H1 (cell line): ENCODE data around the gene PMS2. TPM values are rescaled to one million over a fixed set of nuclear protein-coding genes. Genes with fewer than 3 reads are reported as not detected.

ENCODE experiments used
- CTCF ChIA-PET: fragments of 300-600 bp; sonication (Branson Sonifier 250); formaldehyde crosslinking; loops from one replicate; lab custom pipeline; 2021; ENCODE audit not compliant: partially characterized antibody; lab: Charles Lee
- POLR2A ChIA-PET: fragments of 300-600 bp; sonication (Branson Sonifier 250); formaldehyde crosslinking; loops from one replicate; lab custom pipeline; 2021; ENCODE audit warnings: inconsistent platforms; ENCODE audit not compliant: partially characterized antibody; lab: Charles Lee
- DNase-seq, 2 experiments: peaks; one replicate each; pipeline versions ENCODE4 v3.0.0 to v3.0.0-alpha.2; 2010 to 2022; ENCODE audit warnings: low spot score in 2 of 2, low read depth in 1 of 2, mixed read lengths in 1 of 2
- FAIRE-seq: peaks from 2 replicates; lab custom pipeline; 2011; peaks lifted over from hg19 to GRCh38; lab: Jason Lieb, UNC
- H2AFZ ChIP-seq: 2 replicates; pipeline ENCODE4 v1.8.1; 2012; ENCODE audit warnings: low read length, inconsistent platforms
- H2AK5ac ChIP-seq: 2 replicates; pipeline ENCODE4 v1.6.1; 2013; ENCODE audit warnings: low read depth, low read length
- H2BK120ac ChIP-seq: replicated peaks from 2 replicates; pipeline ENCODE3; 2013; ENCODE audit warnings: low read depth, low read length, inconsistent platforms
- H2BK12ac ChIP-seq: 2 replicates; pipeline ENCODE4 v1.6.1; 2013; ENCODE audit warnings: low read depth, low read length
- H2BK15ac ChIP-seq: 2 replicates; pipeline ENCODE4 v1.6.1; 2013; ENCODE audit warnings: low read length
- H2BK20ac ChIP-seq: 2 replicates; pipeline ENCODE4 v1.6.1; 2013; ENCODE audit warnings: low read length
- H2BK5ac ChIP-seq: 2 replicates; pipeline ENCODE4 v1.6.1; 2013; ENCODE audit warnings: low read depth, low read length
- H3K14ac ChIP-seq: 2 replicates; pipeline ENCODE4 v1.6.1; 2013; ENCODE audit warnings: inconsistent platforms; ENCODE audit not compliant: insufficient read length
- H3K18ac ChIP-seq: 2 replicates; pipeline ENCODE4 v1.6.1; 2013; ENCODE audit warnings: low read length; ENCODE audit errors: extremely low read depth
- H3K23ac ChIP-seq: 2 replicates; pipeline ENCODE4 v1.6.1; 2013; ENCODE audit warnings: inconsistent platforms; ENCODE audit not compliant: insufficient read length
- H3K23me2 ChIP-seq: 2 replicates; pipeline ENCODE4 v1.6.1; 2013; ENCODE audit warnings: low read depth, low read length
- H3K27ac ChIP-seq: 2 replicates; pipeline ENCODE4 v1.6.1; 2011; ENCODE audit warnings: low read depth, low read length, inconsistent platforms
- H3K27me3 ChIP-seq, 4 experiments: replicated peaks in 1 of 4; 1 replicate in 1 of 4; 2 replicates in 3 of 4; pipeline versions ENCODE4 v1.6.1 to v1.8.1; 2011 to 2013; ENCODE audit warnings: low read length in 3 of 4, mild to moderate bottlenecking in 3 of 4, inconsistent platforms in 2 of 4, mixed read lengths in 2 of 4, moderate library complexity in 1 of 4; ENCODE audit not compliant: control insufficient read depth in 3 of 4, insufficient read depth in 3 of 4; ENCODE audit errors: extremely low read depth in 1 of 4
- H3K36me3 ChIP-seq, 4 experiments: 2 replicates each; pipeline versions ENCODE4 v1.6.1 to v1.8.1; 2011 to 2013; ENCODE audit warnings: mild to moderate bottlenecking in 4 of 4, low read length in 3 of 4, moderate library complexity in 2 of 4, control low read depth in 1 of 4, inconsistent platforms in 1 of 4; ENCODE audit not compliant: insufficient read depth in 4 of 4, control insufficient read depth in 2 of 4
- H3K4ac ChIP-seq: replicated peaks from 2 replicates; pipeline ENCODE3; 2013; ENCODE audit warnings: low read length, low read depth, mixed read lengths, inconsistent platforms; ENCODE audit not compliant: insufficient read length
- H3K4me1 ChIP-seq, 4 experiments: replicated peaks in 1 of 4; 1 replicate in 1 of 4; 2 replicates in 3 of 4; pipeline versions ENCODE4 v1.6.1 to v1.8.1; 2011 to 2013; ENCODE audit warnings: low read length in 3 of 4, inconsistent platforms in 2 of 4, mixed read lengths in 1 of 4; ENCODE audit not compliant: insufficient read depth in 4 of 4, control insufficient read depth in 3 of 4
- H3K4me2 ChIP-seq, 2 experiments: 2 replicates each; pipeline versions ENCODE4 v1.6.1 to v1.8.1; 2011 to 2013; ENCODE audit warnings: low read depth in 2 of 2, low read length in 2 of 2, control low read depth in 1 of 2, inconsistent platforms in 1 of 2, mild to moderate bottlenecking in 1 of 2; ENCODE audit not compliant: insufficient read depth in 1 of 2
- H3K4me3 ChIP-seq, 4 experiments: fragments of 200-600, 300-600 bp in 1 of 4; sonication (generic), shearing (Covaris generic), sonication (Bioruptor Twin) in 1 of 4; 2 replicates each; pipeline versions ENCODE4 v1.5.1 to v1.8.1; 2011 to 2016; ENCODE audit warnings: low read length in 4 of 4, low read depth in 3 of 4, control low read depth in 2 of 4, inconsistent platforms in 2 of 4, mild to moderate bottlenecking in 2 of 4, mixed read lengths in 1 of 4, moderate library complexity in 1 of 4; ENCODE audit not compliant: insufficient read depth in 2 of 4; ENCODE audit errors: extremely low read depth in 1 of 4
- H3K56ac ChIP-seq: replicated peaks from 2 replicates; pipeline ENCODE3; 2013; ENCODE audit warnings: low read depth, mild to moderate bottlenecking, mixed read lengths, low read length, inconsistent platforms; ENCODE audit not compliant: insufficient read length
- H3K79me1 ChIP-seq: 2 replicates; pipeline ENCODE4 v1.6.1; 2013; ENCODE audit warnings: low read depth, low read length, control low read depth
- H3K79me2 ChIP-seq, 2 experiments: 2 replicates each; pipeline versions ENCODE4 v1.6.1 to v1.8.1; 2012 to 2013; ENCODE audit warnings: low read length in 2 of 2, mild to moderate bottlenecking in 2 of 2, inconsistent platforms in 1 of 2; ENCODE audit not compliant: insufficient read depth in 2 of 2, control insufficient read depth in 1 of 2
- H3K9ac ChIP-seq, 4 experiments: replicated peaks in 1 of 4; 1 replicate in 1 of 4; 2 replicates in 3 of 4; pipeline versions ENCODE4 v1.6.1 to v1.8.1; 2011 to 2013; ENCODE audit warnings: low read depth in 3 of 4, low read length in 3 of 4, control low read depth in 2 of 4, mild to moderate bottlenecking in 2 of 4, moderate library complexity in 2 of 4, inconsistent platforms in 1 of 4; ENCODE audit errors: extremely low read depth in 1 of 4
- H3K9me3 ChIP-seq, 2 experiments: 2 replicates each; pipeline versions ENCODE4 v1.6.1 to v1.8.1; 2012 to 2013; ENCODE audit warnings: mild to moderate bottlenecking in 2 of 2, moderate library complexity in 2 of 2, control low read depth in 1 of 2, inconsistent platforms in 1 of 2, low read depth in 1 of 2, low read length in 1 of 2, mixed read lengths in 1 of 2; ENCODE audit not compliant: insufficient read depth in 2 of 2
- H4K20me1 ChIP-seq, 2 experiments: replicated peaks in 1 of 2; 2 replicates each; pipeline versions ENCODE3 to v1.8.1; 2011 to 2013; ENCODE audit warnings: inconsistent platforms in 2 of 2, low read length in 2 of 2, mild to moderate bottlenecking in 1 of 2; ENCODE audit not compliant: insufficient read depth in 2 of 2, control insufficient read depth in 1 of 2
- H4K5ac ChIP-seq: 2 replicates; pipeline ENCODE4 v1.6.1; 2013; ENCODE audit warnings: low read length, low read depth, mixed read lengths, inconsistent platforms; ENCODE audit not compliant: insufficient read length
- H4K8ac ChIP-seq: 2 replicates; pipeline ENCODE4 v1.8.0; 2013; ENCODE audit warnings: mild to moderate bottlenecking, moderate library complexity, low read length, inconsistent platforms; ENCODE audit not compliant: insufficient read depth; ENCODE audit errors: extremely low read depth
- H4K91ac ChIP-seq: replicated peaks from 2 replicates; pipeline ENCODE3; 2013; ENCODE audit warnings: low read length, mixed read lengths, inconsistent platforms; ENCODE audit not compliant: insufficient read length
- ATF3 ChIP-seq: IDR thresholded peaks from 2 replicates; pipeline ENCODE4 v1.6.1; 2011; ENCODE audit warnings: low read depth, mild to moderate bottlenecking, low read length; ENCODE audit not compliant: insufficient read depth
- BACH1 ChIP-seq: IDR thresholded peaks from 2 replicates; pipeline ENCODE4 v1.6.1; 2012; ENCODE audit warnings: low read length, improper control_type of control experiment
- CEBPB ChIP-seq: IDR thresholded peaks from 2 replicates; pipeline ENCODE4 v1.6.1; 2012; ENCODE audit warnings: low read depth, low read length
- E2F6 ChIP-seq: IDR thresholded peaks from 2 replicates; pipeline ENCODE4 v1.6.1; 2012; ENCODE audit warnings: inconsistent platforms
- GABPA ChIP-seq: IDR thresholded peaks from 2 replicates; pipeline ENCODE4 v1.6.1; 2011; ENCODE audit warnings: mild to moderate bottlenecking, low read length, moderate library complexity, borderline replicate concordance; ENCODE audit not compliant: insufficient read depth
- MAFK ChIP-seq: IDR thresholded peaks from 2 replicates; pipeline ENCODE4 v1.6.1; 2012; ENCODE audit warnings: low read depth, mild to moderate bottlenecking, improper control_type of control experiment, low read length
- NANOG ChIP-seq: IDR thresholded peaks from 2 replicates; pipeline ENCODE4 v1.6.1; 2011; ENCODE audit warnings: low read length, low read depth, mild to moderate bottlenecking, inconsistent platforms; ENCODE audit not compliant: insufficient read depth, poor library complexity, severe bottlenecking
- POLR2AphosphoS5 ChIP-seq: IDR thresholded peaks from 2 replicates; pipeline ENCODE4 v1.6.1; 2011; ENCODE audit warnings: low read depth, low read length
- RNF2 ChIP-seq: fragments of 200-900, 300-1000 bp; sonication (generic); IDR thresholded peaks from 2 replicates; pipeline ENCODE4 v1.7.1; 2016; ENCODE audit warnings: borderline replicate concordance, low read depth, mild to moderate bottlenecking, antibody characterized with exemption, low read length; ENCODE audit not compliant: poor library complexity, severe bottlenecking; ENCODE audit errors: missing control alignments
- SIRT6 ChIP-seq: IDR thresholded peaks from one replicate; pipeline ENCODE4 v1.7.1; 2012; ENCODE audit warnings: low read length, inconsistent platforms
- TEAD4 ChIP-seq: IDR thresholded peaks from 2 replicates; pipeline ENCODE4 v1.6.1; 2012; ENCODE audit warnings: low read depth, low read length, inconsistent platforms, mixed read lengths
- ZNF274 ChIP-seq: IDR thresholded peaks from 2 replicates; pipeline ENCODE4 v1.7.0; 2012; ENCODE audit warnings: low read length, borderline replicate concordance; ENCODE audit errors: extremely low read depth
- WGBS, 2 experiments: shearing (Covaris generic) in 1 of 2; methylation state at CpG; one replicate each; pipeline versions ENCODE4 v1.1.6 to v1.1.7; 2013 to 2015; ENCODE audit warnings: low lambda C conversion rate in 2 of 2, mixed read lengths in 2 of 2, inconsistent platforms in 1 of 2, low coverage in 1 of 2, missing lambda C conversion rate in 1 of 2; ENCODE audit not compliant: insufficient replicate concordance in 2 of 2, insufficient coverage in 1 of 2, insufficient read length in 1 of 2; ENCODE audit errors: extremely low coverage in 1 of 2, missing lambda C conversion rate in 1 of 2; 5-methylcytosine and 5-hydroxymethylcytosine counted together
- polyA plus RNA-seq, 7 experiments: library from polyadenylated mRNA; depleted of rRNA in 3 of 7; stranded (reverse) in 5 of 7; unstranded in 2 of 7; fragments of >200 nt in 5 of 7; fragments of 200-250 nt in 2 of 7; gene quantifications; 1 replicate in 5 of 7; 2 replicates in 1 of 7; 4 replicates in 1 of 7; pipeline versions ENCODE4 v1.2.1 to v1.2.3, GENCODE V29; 2011 to 2013; ENCODE audit warnings: missing spikeins in 2 of 7, mixed read lengths in 2 of 7
- total RNA-seq: library from RNA; stranded (reverse); fragmentation: NEBNext Ultra II Directional; extraction: Animal tissue kit (Norgen Biotek cat#: 25700); gene quantifications from 2 replicates; pipeline ENCODE4 v1.2.1, GENCODE V29; 2021
- TF ChIP-seq, protein P1 (sequence below): IDR thresholded peaks from 2 replicates; pipeline ENCODE4 v1.6.1; 2012; ENCODE audit warnings: inconsistent platforms

Gene PMS2
- total and polyA plus RNA-seq, 2 of the 8 experiments (the other 6 are each of a cell fraction or from before 2014, with no cell fraction given): 4.8 to 12.1 TPM

DNA sequence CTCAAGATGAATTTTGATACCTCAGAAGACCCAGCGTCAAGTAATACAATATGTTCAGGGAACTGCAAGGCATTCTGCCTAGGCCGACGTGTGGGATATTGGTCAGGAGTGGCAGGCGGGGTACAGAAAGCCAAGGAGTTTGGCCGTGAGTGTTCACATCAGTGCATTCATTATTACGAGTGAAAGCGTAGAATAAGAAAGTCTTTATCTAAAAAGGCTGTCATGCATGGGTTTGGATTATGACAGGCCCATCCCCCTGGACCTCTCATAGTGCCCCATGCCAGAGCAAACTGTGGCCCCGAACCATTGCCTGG lies 7.8 kb upstream of the PMS2 start:
- Histone ChIP-seq H3K9me3 (no peaks in the 10 kb centered on the region), H2BK5ac (no peak overlapping the region), H4K5ac (no peak overlapping the region), H3K56ac (no peak overlapping the region), H3K23ac (no peak overlapping the region), H3K4me2 (no peak overlapping the region), H3K36me3 (peaks cover 39 to 84% (median 59%) of the 10 kb centered on the region in 4 experiments), H2AFZ (no peak overlapping the region), H4K8ac (no peak overlapping the region), H2BK20ac (no peak overlapping the region), H3K14ac (no peak overlapping the region), H3K79me1 (peaks cover 4% of the 10 kb centered on the region), H2AK5ac (no peak overlapping the region), H3K27me3 (no peaks in the 10 kb centered on the region), H3K9ac (no peak overlapping the region), H2BK12ac (no peak overlapping the region), H3K23me2 (no peaks in the 10 kb centered on the region), H2BK15ac (no peak overlapping the region), H4K91ac (no peak overlapping the region), H3K4ac (no peak overlapping the region), H4K20me1 (peaks cover 2 to 11% of the 10 kb centered on the region in 2 experiments), H3K4me1 (no peaks in the 10 kb centered on the region), H2BK120ac (no peak overlapping the region), H3K27ac (no peak overlapping the region), H3K18ac (no peak overlapping the region), H3K4me3 (no peak overlapping the region), H3K79me2 (peaks cover 2 to 29% of the 10 kb centered on the region in 2 experiments; a peak in 3 of 4 replicates)
- FAIRE-seq (no peak), DNase-seq (no peak)
- 91% methylated on average over 8 of the region's 8 CpGs; no CpG with 5 or more reads in 1 of the 2 experiments for WGBS, 2 experiments
- POLR2A ChIA-PET: no interaction called here
- CTCF ChIA-PET: interaction anchor here (1.6 to 4.5 kb wide), 2 partner anchors 10 to 161 kb away, joined by 3 to 31 read pairs; no protein-coding TSS in a partner anchor
- TF ChIP-seq, protein P1, sequence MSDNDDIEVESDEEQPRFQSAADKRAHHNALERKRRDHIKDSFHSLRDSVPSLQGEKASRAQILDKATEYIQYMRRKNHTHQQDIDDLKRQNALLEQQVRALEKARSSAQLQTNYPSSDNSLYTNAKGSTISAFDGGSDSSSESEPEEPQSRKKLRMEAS: no peak
- no peak for TF ChIP-seq NANOG
- TF ChIP-seq ZNF274: no peak
- no peak for TF ChIP-seq SIRT6
- TF ChIP-seq MAFK: no peak
- TF ChIP-seq CEBPB: no peak
- TF ChIP-seq ATF3: no peak
- no peak for TF ChIP-seq E2F6
- TF ChIP-seq BACH1: no peak
- no peak for TF ChIP-seq POLR2AphosphoS5
- TF ChIP-seq RNF2: no peak
- no peak for TF ChIP-seq TEAD4
- no peak for TF ChIP-seq GABPA
